ENCODE results near the gene LTBP1.

The LTBP1 gene

DNA sequence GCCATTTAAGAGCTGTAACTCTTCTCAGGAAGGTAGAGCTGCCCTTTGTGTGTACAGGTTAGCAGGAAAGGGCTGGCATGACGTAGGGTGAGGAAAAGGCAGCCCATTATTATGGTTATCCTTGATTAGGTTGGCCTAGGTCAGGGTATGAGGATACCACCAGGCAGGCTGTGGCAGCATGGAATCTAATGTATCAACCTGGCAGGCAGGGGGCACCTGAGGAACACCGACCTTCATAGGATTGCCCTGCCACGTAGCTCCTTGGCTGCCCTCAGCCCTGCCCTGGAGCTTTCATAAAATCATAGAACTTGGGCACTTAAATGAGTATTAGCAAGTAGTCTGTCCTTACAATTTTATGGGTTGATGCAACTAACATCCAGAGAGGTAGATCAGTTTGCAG, 261.6 kb downstream of the LTBP1 start:
- Mint-ChIP-seq H3K4me3 (no peak overlapping the region), H3K9me3 (no peaks in the 10 kb centered on the region), H3K27ac (no peak overlapping the region), H3K27me3 (ENCODE audit: low read depth) (no peaks in the 10 kb centered on the region), H3K36me3 (ENCODE audit: low read depth) (no peaks in the 10 kb centered on the region), H3K4me1 (peaks cover 15% of the 10 kb centered on the region)
- TF ChIP-seq, protein P1, sequence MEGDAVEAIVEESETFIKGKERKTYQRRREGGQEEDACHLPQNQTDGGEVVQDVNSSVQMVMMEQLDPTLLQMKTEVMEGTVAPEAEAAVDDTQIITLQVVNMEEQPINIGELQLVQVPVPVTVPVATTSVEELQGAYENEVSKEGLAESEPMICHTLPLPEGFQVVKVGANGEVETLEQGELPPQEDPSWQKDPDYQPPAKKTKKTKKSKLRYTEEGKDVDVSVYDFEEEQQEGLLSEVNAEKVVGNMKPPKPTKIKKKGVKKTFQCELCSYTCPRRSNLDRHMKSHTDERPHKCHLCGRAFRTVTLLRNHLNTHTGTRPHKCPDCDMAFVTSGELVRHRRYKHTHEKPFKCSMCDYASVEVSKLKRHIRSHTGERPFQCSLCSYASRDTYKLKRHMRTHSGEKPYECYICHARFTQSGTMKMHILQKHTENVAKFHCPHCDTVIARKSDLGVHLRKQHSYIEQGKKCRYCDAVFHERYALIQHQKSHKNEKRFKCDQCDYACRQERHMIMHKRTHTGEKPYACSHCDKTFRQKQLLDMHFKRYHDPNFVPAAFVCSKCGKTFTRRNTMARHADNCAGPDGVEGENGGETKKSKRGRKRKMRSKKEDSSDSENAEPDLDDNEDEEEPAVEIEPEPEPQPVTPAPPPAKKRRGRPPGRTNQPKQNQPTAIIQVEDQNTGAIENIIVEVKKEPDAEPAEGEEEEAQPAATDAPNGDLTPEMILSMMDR (IDR thresholded peaks at IDR 0.05; ENCODE audit: unreplicated experiment in 3 of 3), result no peak

DNA sequence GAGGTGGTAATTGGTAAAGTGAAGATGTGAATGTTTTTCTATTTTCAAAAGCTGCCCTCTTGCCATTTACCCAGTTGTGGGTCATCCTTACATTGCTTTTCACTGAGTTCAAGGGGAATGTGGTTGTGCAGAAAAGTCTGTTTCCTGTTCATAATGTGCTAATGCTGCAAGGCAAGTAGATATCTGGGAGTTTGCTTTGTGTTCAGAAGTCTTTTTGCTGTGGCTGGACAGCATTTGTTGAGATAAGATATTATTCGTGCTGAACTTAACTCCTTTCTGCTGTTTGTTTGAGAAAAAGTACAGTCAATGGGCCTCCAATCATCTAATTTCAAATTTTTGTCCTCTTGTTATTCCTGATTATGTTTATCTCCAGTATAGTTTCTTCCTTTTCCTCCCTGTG, 263.2 kb downstream of the LTBP1 start:
- Mint-ChIP-seq H3K27me3 (ENCODE audit: low read depth) (no peaks in the 10 kb centered on the region), H3K27ac (peak overlapping the region; percentile 0 to 37 (median 4)), H3K9me3 (no peaks in the 10 kb centered on the region), H3K4me1 (peaks cover 20% of the 10 kb centered on the region), H3K36me3 (ENCODE audit: low read depth) (no peaks in the 10 kb centered on the region), H3K4me3 (no peak overlapping the region)
- TF ChIP-seq, protein P1 (IDR thresholded peaks at IDR 0.05; ENCODE audit: unreplicated experiment in 3 of 3), result no peak

DNA sequence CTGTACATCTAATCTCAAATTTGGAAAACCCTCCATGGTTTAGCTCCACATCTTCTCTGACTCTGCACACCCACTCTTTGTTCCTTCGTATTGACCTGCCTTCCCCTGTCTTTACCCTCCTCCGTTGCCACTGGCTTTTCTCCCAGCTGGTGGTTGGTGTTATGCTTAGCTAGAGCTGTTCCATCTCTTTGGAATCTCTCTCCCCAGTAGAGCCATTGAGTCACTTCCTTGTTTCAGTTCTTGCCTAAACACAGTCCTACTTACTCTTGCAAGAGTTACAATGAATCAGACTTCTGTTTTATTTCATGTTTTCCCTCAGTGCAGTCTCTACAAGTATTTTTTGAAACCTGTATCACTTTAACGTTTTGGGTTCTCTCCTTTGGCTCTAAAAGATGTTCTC, 263.9 kb downstream of the LTBP1 start:
- H3K27ac Mint-ChIP-seq, result peak overlapping the region in 2 of 3 experiments; percentile 4 to 37
- TF ChIP-seq, protein P1 (IDR thresholded peaks at IDR 0.05; ENCODE audit: unreplicated experiment in 3 of 3), result no peak
- no peaks in the 10 kb centered on the region for H3K36me3 Mint-ChIP-seq (ENCODE audit: low read depth)
- no peaks in the 10 kb centered on the region for H3K9me3 Mint-ChIP-seq
- peaks cover 20% of the 10 kb centered on the region for H3K4me1 Mint-ChIP-seq
- H3K27me3 Mint-ChIP-seq (ENCODE audit: low read depth), result no peaks in the 10 kb centered on the region
- no peak overlapping the region for H3K4me3 Mint-ChIP-seq

DNA sequence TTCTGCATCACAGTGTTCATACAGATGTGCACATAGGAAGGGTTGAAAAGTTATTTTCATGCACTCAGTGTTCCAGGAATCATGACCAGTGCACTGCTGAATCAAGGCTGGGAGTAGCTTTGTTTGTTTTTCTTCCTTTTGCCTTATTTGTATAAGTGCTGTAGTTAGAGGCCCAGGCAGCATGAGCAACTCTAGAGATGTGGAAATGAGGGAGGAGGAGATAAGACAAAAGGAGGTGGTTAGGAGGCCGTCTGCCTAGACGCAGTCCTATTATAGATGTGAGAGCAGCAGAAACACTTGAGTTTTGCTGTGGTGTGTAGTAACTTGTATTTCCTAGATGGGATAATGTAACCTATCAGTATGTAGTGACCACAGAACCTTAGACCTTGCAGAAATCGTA, 265.4 kb downstream of the LTBP1 start:
- TF ChIP-seq, protein P1 (IDR thresholded peaks at IDR 0.05; ENCODE audit: unreplicated experiment in 3 of 3), result no peak
- Mint-ChIP-seq H3K27ac (peak overlapping the region in 2 of 3 experiments; percentile 43 to 67), H3K27me3 (ENCODE audit: low read depth) (no peaks in the 10 kb centered on the region), H3K9me3 (no peaks in the 10 kb centered on the region), H3K4me1 (peaks cover 22% of the 10 kb centered on the region), H3K36me3 (ENCODE audit: low read depth) (no peaks in the 10 kb centered on the region), H3K4me3 (no peak overlapping the region)

DNA sequence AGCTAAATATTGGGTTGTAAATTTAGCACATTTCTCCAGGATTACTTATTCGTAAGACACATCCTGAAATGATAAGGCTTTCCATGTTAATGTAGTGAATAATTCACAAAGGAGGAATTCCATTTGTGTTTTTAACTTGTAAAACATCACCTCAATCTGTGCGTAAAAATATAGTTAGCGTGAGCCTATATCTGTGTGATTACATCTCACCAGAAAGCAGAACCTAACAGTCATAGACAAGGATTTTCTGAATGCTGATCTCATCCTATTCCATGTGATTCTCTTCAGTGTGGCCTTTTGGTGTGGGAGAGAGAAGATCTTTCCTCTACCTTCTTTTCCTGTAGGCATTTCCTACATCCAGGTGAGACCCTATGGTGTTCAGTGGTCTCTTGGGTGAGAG, 266.5 kb downstream of the LTBP1 start:
- TF ChIP-seq, protein P1 (IDR thresholded peaks at IDR 0.05; ENCODE audit: unreplicated experiment in 3 of 3), result no peak
- Mint-ChIP-seq H3K27me3 (ENCODE audit: low read depth) (no peaks in the 10 kb centered on the region), H3K4me3 (no peak overlapping the region), H3K9me3 (no peaks in the 10 kb centered on the region), H3K27ac (no peak overlapping the region), H3K36me3 (ENCODE audit: low read depth) (no peaks in the 10 kb centered on the region), H3K4me1 (peaks cover 17% of the 10 kb centered on the region)

DNA sequence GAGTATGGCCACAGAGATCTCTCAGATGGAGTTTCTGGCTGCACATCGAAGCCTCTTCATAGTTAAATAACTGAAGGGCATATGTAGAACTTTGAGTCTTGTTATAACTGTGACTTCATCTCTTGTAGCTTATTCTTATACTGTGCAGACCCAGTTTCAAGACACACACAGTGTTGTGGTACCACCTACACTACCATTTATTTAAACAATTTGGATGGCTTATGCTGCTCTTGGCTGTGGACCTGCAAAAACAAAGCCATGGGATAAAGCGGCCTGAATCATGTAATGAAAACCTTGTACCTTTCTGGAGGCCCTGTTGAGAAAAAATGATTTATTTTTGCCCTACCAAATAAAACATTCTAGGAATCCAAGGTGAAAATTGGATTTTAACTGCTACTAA, 266.9 kb downstream of the LTBP1 start:
- Mint-ChIP-seq H3K27me3 (ENCODE audit: low read depth) (no peaks in the 10 kb centered on the region), H3K36me3 (ENCODE audit: low read depth) (no peaks in the 10 kb centered on the region), H3K4me3 (no peak overlapping the region), H3K4me1 (peaks cover 17% of the 10 kb centered on the region), H3K9me3 (no peaks in the 10 kb centered on the region), H3K27ac (no peak overlapping the region)
- TF ChIP-seq, protein P1 (IDR thresholded peaks at IDR 0.05; ENCODE audit: unreplicated experiment in 3 of 3), result no peak

Data from nephron (organoid).